ENCODE measurements around the gene TXLNB. TPM values are rescaled to one million over a fixed set of nuclear protein-coding genes. Genes with fewer than 3 reads are reported as not detected.

TXLNB gene
- total RNA-seq, 2 experiments from 2014 or later, result 7.9 to 12.4 TPM

DNA sequence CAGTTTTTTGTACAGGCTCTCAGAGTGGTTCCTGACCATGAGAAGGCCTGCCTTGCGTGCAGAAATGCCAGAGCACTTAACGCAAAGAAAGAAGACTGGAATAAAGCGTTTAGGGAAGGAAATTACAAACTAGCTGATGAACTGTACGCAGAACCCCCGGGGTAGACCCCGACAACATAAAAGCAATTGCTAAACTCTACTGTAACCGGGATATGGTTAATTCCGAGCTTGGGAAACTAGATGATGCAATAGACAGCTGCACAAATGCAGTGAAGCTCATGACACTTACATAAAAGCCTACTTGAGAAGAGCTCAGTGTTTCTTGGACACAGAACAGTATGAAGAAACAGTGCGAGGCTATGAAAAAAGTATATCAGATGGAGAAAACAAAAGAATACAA is 47.0 kb upstream of the TXLNB start:
- CTCF ChIA-PET (ENCODE audit: unreplicated experiment), result no interaction called here
- H4K20me1 ChIP-seq (ENCODE audit: insufficient read depth, low read length), result no peaks in the 10 kb centered on the region
- POLR2A ChIA-PET, result interaction anchor here (0.5 to 7.3 kb wide), 8 partner anchors 8 to 102 kb away, joined by 3 to 61 read pairs (median 4); partner anchors contain the start of gene TXLNB
- H3K36me3 ChIP-seq (ENCODE audit: insufficient read depth, low read length), result 0 out of 2 replicates have a peak, but pooled peaks cover 5% of the 10 kb centered on the region
- no peak overlapping the region for H3K4me3 ChIP-seq (ENCODE audit: low read depth, low read length, poor library complexity, severe bottlenecking)
- no peaks in the 10 kb centered on the region for H3K9me2 ChIP-seq (ENCODE audit: insufficient read depth, low read length)
- no peak for TF ChIP-seq EZH2phosphoT487 (IDR thresholded peaks at IDR 0.05; ENCODE audit: borderline replicate concordance, low read depth, low read length)
- TF ChIP-seq, protein P1, sequence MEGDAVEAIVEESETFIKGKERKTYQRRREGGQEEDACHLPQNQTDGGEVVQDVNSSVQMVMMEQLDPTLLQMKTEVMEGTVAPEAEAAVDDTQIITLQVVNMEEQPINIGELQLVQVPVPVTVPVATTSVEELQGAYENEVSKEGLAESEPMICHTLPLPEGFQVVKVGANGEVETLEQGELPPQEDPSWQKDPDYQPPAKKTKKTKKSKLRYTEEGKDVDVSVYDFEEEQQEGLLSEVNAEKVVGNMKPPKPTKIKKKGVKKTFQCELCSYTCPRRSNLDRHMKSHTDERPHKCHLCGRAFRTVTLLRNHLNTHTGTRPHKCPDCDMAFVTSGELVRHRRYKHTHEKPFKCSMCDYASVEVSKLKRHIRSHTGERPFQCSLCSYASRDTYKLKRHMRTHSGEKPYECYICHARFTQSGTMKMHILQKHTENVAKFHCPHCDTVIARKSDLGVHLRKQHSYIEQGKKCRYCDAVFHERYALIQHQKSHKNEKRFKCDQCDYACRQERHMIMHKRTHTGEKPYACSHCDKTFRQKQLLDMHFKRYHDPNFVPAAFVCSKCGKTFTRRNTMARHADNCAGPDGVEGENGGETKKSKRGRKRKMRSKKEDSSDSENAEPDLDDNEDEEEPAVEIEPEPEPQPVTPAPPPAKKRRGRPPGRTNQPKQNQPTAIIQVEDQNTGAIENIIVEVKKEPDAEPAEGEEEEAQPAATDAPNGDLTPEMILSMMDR (conservative IDR thresholded peaks at IDR 0.05; ENCODE audit: low read length), result no peak
- H3K9me3 ChIP-seq (ENCODE audit: low read length), result peaks cover 4% of the 10 kb centered on the region; the same call in 1 of the 2 replicates
- peaks cover 37% of the 10 kb centered on the region for H3K4me1 ChIP-seq (ENCODE audit: insufficient read depth, low read length, poor library complexity, severe bottlenecking)
- no peak overlapping the region for H3K27ac ChIP-seq (ENCODE audit: low read depth, low read length, poor library complexity, severe bottlenecking)
- no peaks in the 10 kb centered on the region for H3K79me2 ChIP-seq (ENCODE audit: insufficient read depth, low read depth, low read length)
- no peak overlapping the region for H2AFZ ChIP-seq (ENCODE audit: low read length)
- BruUV-seq (replicated peaks), result no TSS peak
- intact Hi-C loops (cut with micrococcal nuclease; ENCODE audit: unreplicated experiment), result no loop called here
- DNase-seq (ENCODE audit: low spot score), result no peak
- no peak overlapping the region for H3K4me2 ChIP-seq (ENCODE audit: low read length)

DNA sequence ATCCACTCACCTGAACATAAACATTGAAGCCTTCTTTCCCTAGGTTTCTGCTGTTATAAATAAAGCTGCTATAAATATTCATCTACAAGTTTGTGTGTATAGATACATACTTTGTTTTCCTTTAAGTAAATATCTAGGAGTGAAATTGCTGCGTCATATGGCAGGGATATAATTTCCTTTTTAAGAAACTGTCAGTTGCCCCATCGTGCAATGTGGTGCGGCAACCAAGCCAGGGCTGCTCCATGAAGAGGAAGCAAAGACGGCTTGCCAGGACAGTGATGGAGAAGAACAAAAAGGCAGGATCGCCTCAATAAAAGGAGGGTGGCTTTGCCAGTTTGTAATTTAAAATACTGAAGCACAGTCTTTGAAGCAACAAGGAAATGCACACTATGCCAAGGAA is 46.0 kb upstream of the TXLNB start:
- CTCF ChIA-PET (ENCODE audit: unreplicated experiment), result interaction anchor here (0.9 to 1.3 kb wide), 2 partner anchors 14 to 36 kb away, joined by 3 read pairs; no protein-coding TSS in a partner anchor

More for the DNA sequence above, 46.0 kb upstream of the TXLNB start:
- H3K4me1 ChIP-seq (ENCODE audit: insufficient read depth, low read length, poor library complexity, severe bottlenecking), result peaks cover 34% of the 10 kb centered on the region
- H3K27ac ChIP-seq (ENCODE audit: low read depth, low read length, poor library complexity, severe bottlenecking), result no peak overlapping the region
- peaks cover 5% of the 10 kb centered on the region; the same call in 1 of the 2 replicates for H3K36me3 ChIP-seq (ENCODE audit: insufficient read depth, low read length)
- no peak for DNase-seq (ENCODE audit: low spot score)
- TF ChIP-seq EZH2phosphoT487 (IDR thresholded peaks at IDR 0.05; ENCODE audit: borderline replicate concordance, low read depth, low read length), result no peak
- TF ChIP-seq, protein P1 (conservative IDR thresholded peaks at IDR 0.05; ENCODE audit: low read length), result no peak
- intact Hi-C loops (cut with micrococcal nuclease; ENCODE audit: unreplicated experiment), result no loop called here
- no peaks in the 10 kb centered on the region for H3K79me2 ChIP-seq (ENCODE audit: insufficient read depth, low read depth, low read length)
- H4K20me1 ChIP-seq (ENCODE audit: insufficient read depth, low read length), result no peaks in the 10 kb centered on the region
- POLR2A ChIA-PET, result interaction anchor here (0.6 to 7.3 kb wide), 11 partner anchors 9 to 1473 kb away, joined by 3 to 61 read pairs (median 4); partner anchors contain the start of gene TXLNB
- no peak overlapping the region for H2AFZ ChIP-seq (ENCODE audit: low read length)
- no peak overlapping the region for H3K4me3 ChIP-seq (ENCODE audit: low read depth, low read length, poor library complexity, severe bottlenecking)
- peaks cover 4% of the 10 kb centered on the region; the same call in 1 of the 2 replicates for H3K9me3 ChIP-seq (ENCODE audit: low read length)
- BruUV-seq (replicated peaks), result no TSS peak
- no peaks in the 10 kb centered on the region for H3K9me2 ChIP-seq (ENCODE audit: insufficient read depth, low read length)
- H3K4me2 ChIP-seq (ENCODE audit: low read length), result no peak overlapping the region

Measured in OCI-LY7 (cell line).